ENCODE results near the gene PAX8. TPM values are rescaled to one million over a fixed set of nuclear protein-coding genes. Genes with fewer than 3 reads are reported as not detected.
A peak's percentile ranks its signal among the peaks of the same experiment; 100 is the strongest.

Gene PAX8
- total and polyA plus RNA-seq, 10 of the 15 experiments (the other 5 are each of a cell fraction or from before 2014, with no cell fraction given), result 0.16 to 2.5 (median 0.97) TPM

- TF ChIP-seq, protein P1, sequence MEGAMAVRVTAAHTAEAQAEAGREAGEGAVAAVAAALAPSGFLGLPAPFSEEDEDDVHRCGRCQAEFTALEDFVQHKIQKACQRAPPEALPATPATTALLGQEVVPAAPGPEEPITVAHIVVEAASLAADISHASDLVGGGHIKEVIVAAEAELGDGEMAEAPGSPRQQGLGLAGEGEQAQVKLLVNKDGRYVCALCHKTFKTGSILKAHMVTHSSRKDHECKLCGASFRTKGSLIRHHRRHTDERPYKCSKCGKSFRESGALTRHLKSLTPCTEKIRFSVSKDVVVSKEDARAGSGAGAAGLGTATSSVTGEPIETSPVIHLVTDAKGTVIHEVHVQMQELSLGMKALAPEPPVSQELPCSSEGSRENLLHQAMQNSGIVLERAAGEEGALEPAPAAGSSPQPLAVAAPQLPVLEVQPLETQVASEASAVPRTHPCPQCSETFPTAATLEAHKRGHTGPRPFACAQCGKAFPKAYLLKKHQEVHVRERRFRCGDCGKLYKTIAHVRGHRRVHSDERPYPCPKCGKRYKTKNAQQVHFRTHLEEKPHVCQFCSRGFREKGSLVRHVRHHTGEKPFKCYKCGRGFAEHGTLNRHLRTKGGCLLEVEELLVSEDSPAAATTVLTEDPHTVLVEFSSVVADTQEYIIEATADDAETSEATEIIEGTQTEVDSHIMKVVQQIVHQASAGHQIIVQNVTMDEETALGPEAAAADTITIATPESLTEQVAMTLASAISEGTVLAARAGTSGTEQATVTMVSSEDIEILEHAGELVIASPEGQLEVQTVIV (IDR thresholded peaks at IDR 0.05; ENCODE audit: borderline replicate concordance, partially characterized antibody), result no peak
- TF ChIP-seq TARDBP (IDR thresholded peaks at IDR 0.05; ENCODE audit: borderline replicate concordance) (no peak), NR2C2 (IDR thresholded peaks at IDR 0.05; ENCODE audit: borderline replicate concordance, control insufficient read depth, insufficient read length, low read depth) (no peak), NRF1 (conservative IDR thresholded peaks at IDR 0.05; ENCODE audit: low read depth, low read length) (no peak)
These were observed 96.1 kb downstream of the PAX8 start (continued) for GRCh38 chr2:113182471-113183260.

GRCh38 chr2:113181258-113182051, 97.3 kb downstream of the PAX8 start:
- H3K4me2 ChIP-seq (ENCODE audit: control insufficient read depth, insufficient read depth), result peak overlapping the region; percentile 34; the same call in 1 of the 2 replicates
- H3K79me2 ChIP-seq (ENCODE audit: control insufficient read depth, insufficient read depth, low read length), result peaks cover 78% of the 10 kb centered on the region
- no peak overlapping the region for H2AFZ ChIP-seq (ENCODE audit: control insufficient read depth, low read depth, low read length)
- H3K9ac ChIP-seq (ENCODE audit: control insufficient read depth, insufficient read depth, low read length), result no peak overlapping the region
- no peaks in the 10 kb centered on the region for H3K27me3 ChIP-seq (replicated peaks in 1 of 2; ENCODE audit: control insufficient read depth in 2 of 2, insufficient read depth in 2 of 2, low read length in 1 of 2)
- TF ChIP-seq SMC3 (IDR thresholded peaks at IDR 0.05; ENCODE audit: borderline replicate concordance, low read length), result no peak
- 0 out of 2 replicates have a peak, but pooled peaks have one; percentile 27 for TF ChIP-seq POLR2AphosphoS5 (IDR thresholded peaks at IDR 0.05; ENCODE audit: low read length)
- ChIA-PET POLR2A (interaction anchor here (0.6 to 1.7 kb wide), 3 partner anchors 9 to 28 kb away, joined by 3 to 6 read pairs (median 4); no protein-coding TSS in a partner anchor), SMC1A (ENCODE audit: uncharacterized antibody, unreplicated experiment) (interaction anchor here (1.1 to 2.0 kb wide), 5 partner anchors 16 to 96 kb away, joined by 3 to 11 read pairs (median 5); no protein-coding TSS in a partner anchor), CTCF (interaction anchor here (1.4 to 13.8 kb wide), 6 partner anchors 9 to 101 kb away, joined by 4 to 195 read pairs (median 6); no protein-coding TSS in a partner anchor), RAD21 (ENCODE audit: unreplicated experiment) (interaction anchor here (1.6 kb wide), 1 partner anchor 54 kb away, joined by 5 read pairs; no protein-coding TSS in a partner anchor)
- ATAC-seq, result peak; percentile 18
- no peak overlapping the region for H3K27ac ChIP-seq (ENCODE audit: control insufficient read depth, insufficient read depth)
- WGBS (ENCODE audit: insufficient coverage, insufficient replicate concordance, low lambda C conversion rate, missing lambda C conversion rate), result 64% methylated on average over 8 of the region's 8 CpGs
- in situ Hi-C loops (cut with MboI), result no loop called here
- BruUV-seq (replicated peaks), result no TSS peak
- peaks cover 31 to 36% of the 10 kb centered on the region in 2 experiments for H3K36me3 ChIP-seq (ENCODE audit: control insufficient read depth in 2 of 2, insufficient read depth in 2 of 2, low read length in 1 of 2)
- no peak for FAIRE-seq
- H3K4me1 ChIP-seq (ENCODE audit: control insufficient read depth, insufficient read depth, low read length), result peaks cover 31% of the 10 kb centered on the region
- H4K20me1 ChIP-seq (ENCODE audit: control insufficient read depth, insufficient read depth), result peaks cover 28% of the 10 kb centered on the region
- no peak for DNase-seq (ENCODE audit: low read depth, low spot score)
- no peaks in the 10 kb centered on the region for H3K9me3 ChIP-seq (replicated peaks; ENCODE audit: control insufficient read depth, insufficient read depth, low read length)
- H3K4me3 ChIP-seq, result no peak overlapping the region
- intact Hi-C loops (cut with micrococcal nuclease; ENCODE audit: unreplicated experiment), result no loop called here

Measured in GM12878 (cell line).